ENCODE results near the gene CA10.

Gene CA10

DNA sequence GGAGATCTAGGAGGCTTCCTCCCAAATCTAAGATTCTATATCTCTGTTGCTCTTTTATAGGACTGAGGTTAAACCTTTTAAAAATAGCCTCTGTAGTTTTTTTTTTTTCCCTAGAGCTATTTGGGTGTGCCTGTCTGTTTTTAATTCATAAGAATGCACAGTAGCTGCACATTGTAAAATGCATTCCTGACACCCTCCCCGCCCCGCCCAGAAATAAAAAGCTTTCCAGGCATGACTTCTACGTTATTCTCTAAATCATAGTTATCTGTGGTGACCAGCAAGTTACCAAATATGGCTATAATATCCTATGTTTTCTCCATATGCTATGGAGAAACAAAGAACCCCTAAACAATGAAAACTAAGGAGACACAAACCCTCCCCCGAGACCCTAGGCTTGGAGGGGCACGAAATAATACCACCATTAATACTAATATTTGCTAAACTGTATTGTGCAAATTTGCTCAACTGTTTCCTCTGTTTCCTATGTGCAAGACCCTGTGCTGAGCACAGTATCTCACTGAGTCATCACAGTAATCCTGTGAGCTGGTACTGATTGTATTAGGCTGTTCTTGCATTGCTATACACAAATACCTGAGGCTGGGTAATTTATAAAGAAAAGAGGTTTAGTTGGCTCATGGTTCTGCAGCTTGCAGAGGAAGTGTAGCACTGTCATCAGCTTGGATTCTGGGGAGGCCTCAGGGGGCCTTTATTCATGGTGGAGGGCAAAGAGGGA is 388.3 kb downstream of the CA10 start:
- FAIRE-seq (no peak), DNase-seq (ENCODE audit: insufficient read length) (no peak)
- TF ChIP-seq POLR2A (IDR thresholded peaks at IDR 0.05; ENCODE audit: low read depth, low read length) = no peak
- TF ChIP-seq TAF1 (IDR thresholded peaks at IDR 0.05; ENCODE audit: borderline replicate concordance, low read depth, low read length) = no peak
- TF ChIP-seq POLR2AphosphoS5 (IDR thresholded peaks at IDR 0.05; ENCODE audit: low read depth, low read length) = no peak

DNA sequence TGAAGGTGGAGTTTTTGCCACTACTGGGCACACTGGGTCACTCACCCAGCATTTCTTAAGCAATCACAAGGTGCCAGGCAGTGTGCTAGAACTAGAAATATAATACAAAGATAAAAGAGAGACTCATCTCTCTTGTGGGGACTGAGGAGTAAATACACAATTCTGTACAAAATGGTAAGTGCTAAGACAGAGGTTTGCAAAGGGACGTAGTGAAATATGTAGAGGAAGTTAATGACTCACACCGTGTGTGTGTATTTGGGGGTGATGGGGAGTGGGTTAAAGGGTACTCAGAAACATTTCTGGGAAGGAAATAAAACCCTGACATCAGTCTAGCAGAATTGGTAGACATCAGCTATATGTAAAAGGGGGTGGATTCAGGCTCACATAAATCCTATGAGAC is 389.3 kb downstream of the CA10 start:
- DNase-seq (ENCODE audit: insufficient read length) (no peak), FAIRE-seq (no peak)
- TF ChIP-seq POLR2AphosphoS5 (IDR thresholded peaks at IDR 0.05; ENCODE audit: low read depth, low read length) (no peak), TAF1 (IDR thresholded peaks at IDR 0.05; ENCODE audit: borderline replicate concordance, low read depth, low read length) (no peak), POLR2A (IDR thresholded peaks at IDR 0.05; ENCODE audit: low read depth, low read length) (no peak)

DNA sequence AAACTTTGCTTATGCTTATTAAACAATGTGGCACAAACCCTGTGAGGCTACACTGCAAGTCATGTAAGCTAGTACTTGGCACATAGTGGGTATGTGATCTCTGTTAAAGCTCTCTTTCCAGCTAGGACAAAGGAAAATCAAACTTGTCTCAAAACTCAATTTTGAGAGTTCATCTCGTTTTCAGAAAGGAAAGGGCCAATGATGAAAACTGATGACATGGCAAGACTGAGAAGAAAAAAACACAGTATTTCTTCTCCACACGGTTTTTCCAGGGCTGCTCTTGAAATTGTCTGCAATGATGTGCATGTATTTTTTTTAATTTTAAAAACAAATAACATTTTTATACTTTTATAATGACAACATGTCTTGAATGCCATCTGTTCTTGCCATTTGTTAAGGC is 389.8 kb downstream of the CA10 start:
- TF ChIP-seq TAF1 (IDR thresholded peaks at IDR 0.05; ENCODE audit: borderline replicate concordance, low read depth, low read length) = no peak
- no peak for TF ChIP-seq POLR2AphosphoS5 (IDR thresholded peaks at IDR 0.05; ENCODE audit: low read depth, low read length)
- TF ChIP-seq POLR2A (IDR thresholded peaks at IDR 0.05; ENCODE audit: low read depth, low read length) = no peak
- no peak for DNase-seq (ENCODE audit: insufficient read length)
- no peak for FAIRE-seq

DNA sequence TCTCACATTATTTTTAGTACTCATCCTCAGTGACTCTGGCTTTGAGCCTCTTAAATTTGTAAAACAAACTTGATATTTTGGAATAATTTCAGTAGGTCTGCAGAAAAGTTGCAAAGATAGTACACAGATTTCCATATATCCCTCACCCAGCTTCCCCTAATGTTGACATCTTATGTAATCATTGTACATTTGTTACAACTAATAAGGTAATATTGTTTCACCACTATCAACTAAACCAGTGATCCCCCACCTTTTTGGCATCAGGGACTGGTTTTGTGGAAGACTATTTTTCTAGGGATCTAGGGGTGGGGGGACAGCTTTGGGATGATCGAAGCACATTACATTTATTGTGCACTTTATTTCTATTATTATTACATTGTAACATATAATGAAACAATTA is 391.2 kb downstream of the CA10 start:
- TF ChIP-seq POLR2A (IDR thresholded peaks at IDR 0.05; ENCODE audit: low read depth, low read length) (no peak), POLR2AphosphoS5 (IDR thresholded peaks at IDR 0.05; ENCODE audit: low read depth, low read length) (no peak)
- FAIRE-seq = no peak
- DNase-seq (ENCODE audit: insufficient read length) = no peak

DNA sequence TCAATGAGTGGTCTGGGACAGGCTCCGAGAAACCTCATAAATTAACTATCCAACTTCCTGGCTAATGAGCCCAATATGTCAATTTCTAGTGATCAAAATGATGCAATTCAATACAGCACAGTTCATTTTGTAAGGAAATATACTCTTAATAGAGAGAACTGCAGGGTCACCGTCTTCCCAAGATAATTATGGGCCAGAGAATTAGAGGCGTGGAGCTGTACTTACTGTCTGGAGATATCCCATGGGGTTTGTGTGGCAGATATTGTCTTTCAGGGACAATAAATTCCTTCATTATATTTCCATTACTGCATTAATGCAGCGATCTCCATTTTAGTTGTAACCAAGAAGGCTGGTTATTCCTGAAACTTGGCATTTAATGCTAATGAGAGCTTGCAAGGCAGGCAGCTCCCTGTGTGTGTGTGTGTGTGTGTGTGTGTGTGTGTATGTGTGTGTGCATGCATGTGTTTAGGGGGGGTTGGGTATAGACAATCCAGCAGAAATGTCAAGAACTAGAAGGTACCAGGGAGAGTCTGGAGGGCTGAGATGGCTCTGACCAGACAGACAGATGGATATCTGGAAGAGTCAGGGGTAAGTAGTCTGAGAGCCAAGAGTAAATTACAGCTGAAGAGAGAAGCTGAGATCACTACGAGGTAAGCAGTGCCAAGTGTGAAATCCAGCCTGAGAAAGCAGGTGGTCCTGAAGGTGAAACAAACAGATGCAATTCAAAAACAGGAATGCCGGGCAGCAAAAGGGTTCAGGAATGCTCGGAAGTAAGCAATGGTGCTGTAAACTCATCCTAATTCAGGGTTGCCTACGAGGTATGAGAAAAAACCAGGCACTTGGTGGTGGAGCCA is 393.0 kb downstream of the CA10 start:
- FAIRE-seq = no peak
- DNase-seq (ENCODE audit: insufficient read length) = no peak

DNA sequence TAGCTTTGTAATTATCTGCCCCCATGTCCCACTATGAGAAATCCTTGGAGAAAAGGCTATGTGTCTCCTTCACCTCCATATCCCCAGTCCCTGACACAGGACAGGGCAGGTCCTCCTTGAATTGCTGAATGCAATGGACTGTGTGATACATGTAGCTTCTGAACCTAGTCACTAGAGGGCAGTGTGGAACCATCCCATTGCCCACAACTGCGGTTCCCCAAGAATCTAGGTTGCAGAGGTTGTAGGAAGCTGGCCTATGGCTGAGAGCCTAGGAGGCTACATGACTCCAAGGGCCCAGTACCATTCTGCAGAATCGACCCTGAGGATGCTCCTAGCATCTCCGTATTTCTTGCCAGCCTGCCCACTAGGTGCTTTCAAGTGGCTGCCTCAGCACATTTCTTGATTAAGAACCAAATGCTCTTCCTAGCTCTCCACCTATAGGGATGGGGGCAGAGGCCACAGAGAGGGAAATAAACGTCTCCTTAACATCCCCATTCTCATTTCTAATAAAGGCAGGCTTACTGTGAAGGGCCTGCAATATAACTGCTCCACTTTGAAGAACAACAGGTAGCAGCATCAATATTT is 394.0 kb downstream of the CA10 start:
- FAIRE-seq (peak; percentile 87), DNase-seq (ENCODE audit: insufficient read length) (peak; percentile 21)
- TF ChIP-seq POLR2AphosphoS5 (IDR thresholded peaks at IDR 0.05; ENCODE audit: low read depth, low read length) (no peak), TAF1 (IDR thresholded peaks at IDR 0.05; ENCODE audit: borderline replicate concordance, low read depth, low read length) (no peak), POLR2A (IDR thresholded peaks at IDR 0.05; ENCODE audit: low read depth, low read length) (no peak)

More for the DNA sequence above, 393.0 kb downstream of the CA10 start:
- TF ChIP-seq POLR2AphosphoS5 (IDR thresholded peaks at IDR 0.05; ENCODE audit: low read depth, low read length) = no peak
- no peak for TF ChIP-seq POLR2A (IDR thresholded peaks at IDR 0.05; ENCODE audit: low read depth, low read length)
- TF ChIP-seq TAF1 (IDR thresholded peaks at IDR 0.05; ENCODE audit: borderline replicate concordance, low read depth, low read length) = no peak

DNA sequence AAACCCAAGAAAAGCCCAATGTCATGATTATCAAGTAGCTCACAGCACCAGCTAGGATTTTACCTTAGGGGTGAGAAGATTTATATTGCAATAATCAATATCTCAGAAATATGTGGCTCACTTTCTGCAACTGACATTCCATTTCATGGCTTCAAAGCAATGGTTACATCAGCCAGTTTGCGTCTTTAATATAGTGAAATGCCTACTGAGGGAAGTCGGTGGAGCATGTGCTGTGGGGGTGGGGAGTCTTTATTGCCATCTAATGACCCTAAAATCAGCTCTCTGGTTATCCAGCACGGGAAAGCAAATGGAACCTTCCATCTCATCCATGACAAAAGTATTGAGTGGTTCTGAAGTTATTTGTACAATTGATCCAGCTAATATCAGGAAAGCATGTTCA is 395.5 kb downstream of the CA10 start:
- no peak for FAIRE-seq
- no peak for DNase-seq (ENCODE audit: insufficient read length)
- TF ChIP-seq POLR2AphosphoS5 (IDR thresholded peaks at IDR 0.05; ENCODE audit: low read depth, low read length) = no peak
- TF ChIP-seq POLR2A (IDR thresholded peaks at IDR 0.05; ENCODE audit: low read depth, low read length) = no peak
- no peak for TF ChIP-seq TAF1 (IDR thresholded peaks at IDR 0.05; ENCODE audit: borderline replicate concordance, low read depth, low read length)

DNA sequence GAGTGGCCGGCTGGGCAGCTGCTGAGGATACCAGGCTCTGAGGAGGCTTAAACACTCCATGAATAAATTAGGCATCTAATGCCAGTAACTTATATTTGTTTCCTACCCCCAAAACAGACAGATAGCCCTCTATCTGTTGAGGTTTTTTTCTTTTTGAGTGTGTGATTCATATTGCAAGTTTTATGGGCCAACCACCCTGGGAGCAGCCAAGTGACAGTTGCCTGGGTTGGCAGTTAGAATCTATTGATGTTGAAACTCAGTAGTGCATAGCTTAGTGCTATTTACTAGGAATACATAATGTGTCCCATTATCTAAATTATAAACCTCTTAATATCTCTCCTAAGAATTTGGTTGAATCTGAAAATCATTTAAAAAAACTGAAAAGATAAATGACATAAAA is 397.4 kb downstream of the CA10 start:
- TF ChIP-seq POLR2A (IDR thresholded peaks at IDR 0.05; ENCODE audit: low read depth, low read length) = no peak
- TF ChIP-seq TAF1 (IDR thresholded peaks at IDR 0.05; ENCODE audit: borderline replicate concordance, low read depth, low read length) = no peak
- FAIRE-seq = no peak
- DNase-seq (ENCODE audit: insufficient read length) = no peak

DNA sequence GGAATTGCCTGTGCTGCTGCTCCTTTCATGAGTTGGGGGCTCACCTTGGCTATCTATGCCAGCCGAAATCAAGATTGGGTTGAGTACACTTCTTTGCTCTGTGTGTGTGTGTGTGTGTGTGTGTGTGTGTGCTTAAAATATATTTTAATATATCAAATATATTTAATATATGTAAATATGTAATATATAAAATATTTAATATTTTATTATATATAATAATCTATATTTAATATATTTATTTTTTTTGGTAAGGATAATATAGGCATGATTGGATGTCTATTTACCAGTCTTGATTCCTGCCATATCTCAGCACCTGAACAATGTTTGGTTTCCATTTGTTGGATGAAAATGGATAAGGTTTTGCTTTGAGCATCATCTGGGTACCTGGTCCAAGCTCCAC is 399.3 kb downstream of the CA10 start:
- FAIRE-seq = no peak
- no peak for TF ChIP-seq TAF1 (IDR thresholded peaks at IDR 0.05; ENCODE audit: borderline replicate concordance, low read depth, low read length)
- no peak for TF ChIP-seq POLR2AphosphoS5 (IDR thresholded peaks at IDR 0.05; ENCODE audit: low read depth, low read length)
- TF ChIP-seq POLR2A (IDR thresholded peaks at IDR 0.05; ENCODE audit: low read depth, low read length) = no peak
- DNase-seq (ENCODE audit: insufficient read length) = no peak

DNA sequence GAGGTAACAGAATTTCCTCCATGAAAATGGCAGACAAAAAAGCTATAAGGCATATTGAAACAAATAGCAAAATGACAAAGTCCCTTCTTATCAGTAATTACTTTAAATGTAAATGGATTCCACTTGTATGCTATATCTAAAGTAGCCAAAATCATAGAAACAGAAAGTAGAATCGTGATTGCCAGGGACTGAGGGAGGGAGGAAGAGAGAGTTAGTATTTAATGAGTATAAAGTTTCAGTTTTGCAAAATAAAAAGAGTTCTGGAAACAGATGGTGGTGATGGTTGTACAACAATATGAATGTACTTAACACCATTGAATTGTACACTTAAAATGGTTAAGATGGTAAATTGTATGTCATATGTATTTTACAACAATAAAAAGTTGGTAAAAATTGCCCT is 407.4 kb downstream of the CA10 start:
- TF ChIP-seq TAF1 (IDR thresholded peaks at IDR 0.05; ENCODE audit: borderline replicate concordance, low read depth, low read length) (no peak), POLR2A (IDR thresholded peaks at IDR 0.05; ENCODE audit: low read depth, low read length) (no peak), POLR2AphosphoS5 (IDR thresholded peaks at IDR 0.05; ENCODE audit: low read depth, low read length) (no peak)
- DNase-seq (ENCODE audit: insufficient read length) = no peak
- no peak for FAIRE-seq

DNA sequence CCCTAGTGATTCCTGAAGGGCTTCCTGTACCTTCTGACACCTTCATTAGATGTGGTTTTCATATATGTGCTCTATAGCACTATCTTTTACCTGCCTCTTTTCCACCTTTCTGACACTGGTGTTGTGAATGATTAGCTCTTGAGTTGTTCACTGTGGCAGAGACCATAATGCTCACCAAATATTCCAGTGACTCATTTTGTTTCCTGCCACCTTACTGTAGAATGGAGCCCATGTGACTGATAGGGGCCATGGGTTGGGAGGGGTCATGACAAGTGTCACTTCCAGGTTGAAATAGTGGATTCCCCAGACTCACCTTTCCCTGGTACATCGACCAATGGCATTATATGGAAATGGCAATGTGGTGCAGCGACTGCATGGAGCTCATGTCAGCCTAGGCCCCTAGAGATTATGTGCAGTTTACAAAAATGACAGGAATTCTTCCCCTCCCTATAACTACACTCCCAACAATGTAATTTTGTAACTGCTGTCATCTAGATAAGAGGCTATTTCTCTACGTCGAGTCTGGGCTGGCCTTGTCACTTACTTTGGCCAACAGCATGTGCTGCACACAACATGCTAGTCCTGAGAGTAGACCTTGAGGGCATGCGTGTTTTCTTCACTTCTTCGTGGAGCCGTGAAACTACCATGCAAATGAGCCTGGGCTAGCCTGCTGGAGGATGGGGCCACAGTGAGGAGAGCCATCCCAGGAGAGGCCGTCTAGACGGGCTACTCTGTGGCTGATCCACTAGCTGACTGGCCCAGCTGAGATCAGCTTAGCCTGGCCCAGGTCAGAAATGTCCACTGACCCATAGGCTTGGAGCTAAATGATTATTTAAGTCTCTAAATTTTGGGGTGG is 409.5 kb downstream of the CA10 start:
- TF ChIP-seq POLR2AphosphoS5 (IDR thresholded peaks at IDR 0.05; ENCODE audit: low read depth, low read length) (no peak), POLR2A (IDR thresholded peaks at IDR 0.05; ENCODE audit: low read depth, low read length) (no peak), TAF1 (IDR thresholded peaks at IDR 0.05; ENCODE audit: borderline replicate concordance, low read depth, low read length) (no peak)
- FAIRE-seq = no peak
- DNase-seq (ENCODE audit: insufficient read length) = no peak
